Kidney epithelial cell (primary cell): ENCODE results near the gene EPAS1. TPM values are rescaled to one million over a fixed set of nuclear protein-coding genes. Genes with fewer than 3 reads are reported as not detected.

ENCODE experiments used
- DNase-seq: peaks from one replicate; pipeline ENCODE4 v3.0.0-alpha.2; 2010; ENCODE audit warnings: low read depth
- H3K27me3 ChIP-seq: 2 replicates; pipeline ENCODE4 v1.6.0; 2011; ENCODE audit warnings: low read length; ENCODE audit not compliant: control insufficient read depth, insufficient read depth
- H3K36me3 ChIP-seq: 2 replicates; pipeline ENCODE4 v1.5.1; 2011; ENCODE audit warnings: low read length; ENCODE audit not compliant: control insufficient read depth, insufficient read depth
- H3K4me3 ChIP-seq: 2 replicates; pipeline ENCODE4 v1.5.1; 2011; ENCODE audit warnings: low read depth, mild to moderate bottlenecking, control low read depth, low read length
- CTCF ChIP-seq: IDR thresholded peaks from 2 replicates; pipeline ENCODE4 v1.5.1; 2011; ENCODE audit warnings: mild to moderate bottlenecking, moderate library complexity, low read length, control low read depth, inconsistent platforms; ENCODE audit not compliant: insufficient read depth, poor library complexity, severe bottlenecking
- total RNA-seq: library from RNA; depleted of rRNA; stranded (reverse); fragments of >200 nt; gene quantifications from 2 replicates; pipeline ENCODE4 v1.2.3, GENCODE V29; 2015

Gene EPAS1
- total RNA-seq, 1 donor from 2014 or later = 94.3 TPM

DNA sequence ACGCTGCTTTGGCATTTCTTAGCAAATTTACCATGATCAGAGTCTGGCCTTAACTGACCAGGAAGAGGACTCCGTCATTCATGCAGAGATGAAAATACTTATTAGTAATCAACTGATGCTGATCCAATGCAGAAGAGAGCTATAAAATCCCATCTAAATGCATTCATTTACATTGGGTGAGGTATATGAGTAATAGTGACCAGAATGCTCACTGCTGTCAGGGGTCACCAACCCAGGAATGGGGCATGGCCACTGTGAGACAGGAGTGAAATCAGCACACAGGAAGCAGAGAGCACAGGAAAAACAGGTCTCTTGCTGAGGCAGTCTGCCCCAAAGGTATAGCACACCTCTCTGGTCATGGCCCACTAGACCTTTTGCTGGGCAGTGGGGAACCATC is 114.0 kb downstream of the EPAS1 start:
- Histone ChIP-seq H3K27me3 (no peaks in the 10 kb centered on the region), H3K36me3 (no peaks in the 10 kb centered on the region), H3K4me3 (no peak overlapping the region)
- TF ChIP-seq CTCF = no peak
- DNase-seq = peak; percentile 63

GRCh38 chr2:46411985-46412384 is 114.8 kb downstream of the EPAS1 start:
- Histone ChIP-seq H3K36me3 (no peaks in the 10 kb centered on the region), H3K4me3 (no peak overlapping the region), H3K27me3 (no peaks in the 10 kb centered on the region)
- TF ChIP-seq CTCF = no peak
- no peak for DNase-seq

GRCh38 chr2:46413111-46413510 is 115.9 kb downstream of the EPAS1 start:
- DNase-seq = no peak
- Histone ChIP-seq H3K36me3 (no peaks in the 10 kb centered on the region), H3K27me3 (no peaks in the 10 kb centered on the region), H3K4me3 (no peak overlapping the region)
- no peak for TF ChIP-seq CTCF

GRCh38 chr2:46413631-46414030 is 116.4 kb downstream of the EPAS1 start:
- no peak for TF ChIP-seq CTCF
- DNase-seq = no peak
- Histone ChIP-seq H3K4me3 (no peak overlapping the region), H3K27me3 (no peaks in the 10 kb centered on the region), H3K36me3 (no peaks in the 10 kb centered on the region)

- no peak for TF ChIP-seq CTCF
- no peak for DNase-seq
- no peak overlapping the region for H3K4me3 ChIP-seq
- no peaks in the 10 kb centered on the region for H3K27me3 ChIP-seq
- no peaks in the 10 kb centered on the region for H3K36me3 ChIP-seq
Measured at GRCh38 chr2:46414701-46415100, 117.5 kb downstream of the EPAS1 start.

DNA sequence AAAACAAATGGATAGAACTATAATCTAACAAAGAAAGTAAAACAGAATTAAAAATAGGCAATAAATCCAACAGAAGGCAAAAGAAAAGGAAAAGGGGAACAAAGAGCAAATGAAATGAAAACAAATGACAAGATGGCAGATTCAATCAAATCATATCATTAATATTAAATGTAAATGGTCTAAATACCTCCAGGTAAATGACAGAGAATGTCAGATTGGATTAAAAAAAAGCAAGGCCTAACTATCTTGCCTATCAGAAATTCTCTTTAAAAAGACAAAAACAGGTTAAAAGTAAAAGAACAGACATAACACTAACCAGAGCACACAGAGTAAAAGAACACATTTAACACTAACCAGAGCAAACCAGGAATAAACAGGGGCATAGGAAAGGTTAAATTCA is 119.1 kb downstream of the EPAS1 start:
- TF ChIP-seq CTCF = no peak
- Histone ChIP-seq H3K27me3 (no peaks in the 10 kb centered on the region), H3K36me3 (no peaks in the 10 kb centered on the region), H3K4me3 (no peak overlapping the region)
- no peak for DNase-seq
